Activated CD4-positive, alpha-beta T cell treated with anti-CD3 and anti-CD28 coated beads, Interleukin-10, Interleukin-2, amounts not matched to agents 100 ng/mL and 50 ng/mL, durations not matched to agents 16 hours and 8 hours (primary cell): ENCODE results near the gene MESD.
A peak's percentile ranks its signal among the peaks of the same experiment; 100 is the strongest.

ENCODE experiments used
- DNase-seq: peaks from one replicate; pipeline ENCODE4 v3.0.0-alpha.2; 2020

The MESD gene

DNA sequence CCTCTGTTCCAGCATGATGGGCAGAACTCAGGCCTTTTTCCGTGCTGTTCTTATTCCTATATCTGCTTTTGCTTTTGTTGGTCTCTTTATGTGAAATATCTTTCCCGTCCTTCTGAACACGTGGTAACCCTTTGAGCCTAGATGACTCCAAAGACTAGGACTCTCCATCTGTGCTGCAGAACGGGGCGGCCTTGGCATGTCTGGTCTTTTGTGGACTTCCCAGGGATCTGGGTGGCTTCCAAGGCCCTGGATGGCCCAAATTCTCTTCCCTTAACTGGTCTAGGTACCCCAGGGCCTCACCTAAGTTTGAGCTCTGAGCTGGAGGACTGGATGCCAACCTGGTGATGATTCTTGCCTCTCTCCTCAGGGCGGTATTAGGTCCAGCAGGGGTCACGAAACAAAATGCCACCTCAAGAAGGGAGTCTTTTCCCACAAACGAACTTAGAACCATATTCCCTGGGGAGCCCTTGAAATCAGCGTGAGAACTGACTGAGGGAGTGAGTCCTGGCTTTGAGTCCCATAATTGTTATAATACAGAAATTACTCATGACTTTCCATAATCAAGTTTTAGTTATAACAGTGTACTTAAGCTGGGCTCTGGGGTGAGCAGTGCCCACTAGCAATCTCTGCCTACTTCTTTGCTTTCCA lies 25.0 kb upstream of the MESD start:
- DNase-seq: no peak

DNA sequence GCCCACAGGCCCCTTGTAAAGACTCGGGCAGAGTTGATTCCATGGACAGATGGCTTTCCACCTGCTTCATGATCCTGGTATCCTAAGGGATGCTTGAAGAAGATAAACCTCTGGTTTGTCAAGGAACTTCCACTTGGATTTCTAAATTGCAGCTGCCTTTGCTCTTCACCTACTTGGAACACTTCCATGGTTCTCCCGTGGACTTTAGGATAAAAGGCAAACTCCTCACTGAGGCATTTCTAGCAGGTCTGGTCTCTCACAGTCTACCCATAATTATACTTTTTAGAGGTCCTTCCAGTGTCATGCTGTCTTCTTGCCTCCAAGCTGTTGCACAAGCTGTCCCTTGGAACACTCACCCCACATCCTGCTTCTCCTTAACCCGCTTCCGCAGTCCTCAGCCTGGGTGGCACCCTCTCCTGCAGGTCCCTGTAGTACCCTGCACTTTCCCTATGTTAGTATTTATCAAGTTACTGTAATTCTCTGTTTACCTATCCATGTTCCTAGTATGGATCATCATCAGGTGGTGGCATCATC lies 23.8 kb upstream of the MESD start:
- no peak for DNase-seq

DNA sequence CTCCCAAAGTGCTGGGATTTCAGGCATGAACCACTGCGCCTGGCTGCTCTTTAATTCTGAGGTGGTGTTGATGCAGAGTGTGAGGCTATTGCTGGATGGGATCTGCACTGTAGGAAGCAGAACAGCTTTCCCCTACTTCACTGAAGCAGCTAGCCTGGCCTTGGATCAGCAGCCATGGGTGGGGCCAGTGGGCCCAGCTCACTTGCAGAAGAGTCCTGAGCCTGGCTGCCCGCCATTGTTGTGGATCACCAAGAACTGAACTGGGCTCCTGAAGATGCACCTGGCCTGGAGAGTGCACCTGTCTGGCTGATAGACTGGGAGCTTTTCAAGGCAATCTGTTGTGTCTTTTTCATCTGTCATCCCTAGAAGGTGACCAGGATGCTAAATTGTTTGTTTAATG lies 23.0 kb upstream of the MESD start:
- no peak for DNase-seq

DNA sequence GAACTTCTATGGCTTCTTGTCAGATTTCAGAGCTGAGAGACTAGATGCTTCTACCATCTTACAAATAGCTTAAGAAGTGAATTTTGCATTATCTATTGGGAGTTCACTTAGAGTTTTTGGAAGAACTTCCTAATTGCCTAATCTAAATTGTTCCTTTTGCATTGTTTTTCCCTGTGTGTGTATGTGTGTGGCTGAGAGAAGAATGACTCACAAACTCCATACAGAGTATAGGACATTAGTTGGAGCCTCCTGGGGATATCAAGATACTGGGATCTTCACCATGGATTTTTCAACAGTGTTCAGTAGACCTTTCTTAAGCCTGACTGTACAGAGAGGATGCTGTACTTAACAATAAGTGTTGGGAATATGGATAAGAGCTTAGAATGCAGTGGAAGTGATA lies 22.0 kb upstream of the MESD start:
- DNase-seq: no peak

DNA sequence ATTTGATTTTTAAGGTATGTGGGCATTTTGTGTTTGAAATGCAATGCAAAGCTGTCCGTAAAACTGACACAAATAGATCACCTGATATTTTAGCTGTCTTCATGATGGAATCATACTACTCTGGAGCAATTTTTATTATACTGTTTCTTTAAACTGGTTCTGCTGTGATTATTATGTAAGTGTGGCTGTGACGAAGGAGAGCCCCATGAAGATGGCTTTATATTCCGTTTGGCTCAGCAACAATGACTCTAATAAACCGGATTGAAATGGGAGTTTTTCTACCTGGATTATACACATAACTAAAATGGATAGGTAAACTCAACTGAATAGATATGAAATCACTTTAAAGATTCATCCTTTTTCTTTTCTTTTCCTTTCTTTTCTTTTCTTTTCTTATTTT lies 20.5 kb upstream of the MESD start:
- DNase-seq: no peak

DNA sequence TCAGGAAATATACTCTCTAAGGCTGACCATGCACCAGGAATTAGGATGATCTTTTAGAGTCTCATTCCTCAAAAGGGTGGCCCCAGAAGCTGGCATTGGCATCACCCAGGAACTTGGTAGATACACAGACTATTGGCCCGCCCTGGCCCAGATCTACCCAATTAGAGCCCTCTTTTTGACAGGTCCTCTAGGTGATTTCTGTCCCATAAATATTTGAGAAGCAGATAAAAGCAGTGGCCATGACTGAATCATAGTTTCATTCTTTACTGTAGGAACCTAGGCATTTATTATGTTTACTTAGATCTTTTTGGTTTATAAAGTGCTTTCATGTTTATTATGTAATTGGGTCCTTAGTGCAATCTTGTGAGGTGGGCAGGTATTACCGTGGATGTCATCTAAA lies 18.7 kb upstream of the MESD start:
- DNase-seq: no peak

DNA sequence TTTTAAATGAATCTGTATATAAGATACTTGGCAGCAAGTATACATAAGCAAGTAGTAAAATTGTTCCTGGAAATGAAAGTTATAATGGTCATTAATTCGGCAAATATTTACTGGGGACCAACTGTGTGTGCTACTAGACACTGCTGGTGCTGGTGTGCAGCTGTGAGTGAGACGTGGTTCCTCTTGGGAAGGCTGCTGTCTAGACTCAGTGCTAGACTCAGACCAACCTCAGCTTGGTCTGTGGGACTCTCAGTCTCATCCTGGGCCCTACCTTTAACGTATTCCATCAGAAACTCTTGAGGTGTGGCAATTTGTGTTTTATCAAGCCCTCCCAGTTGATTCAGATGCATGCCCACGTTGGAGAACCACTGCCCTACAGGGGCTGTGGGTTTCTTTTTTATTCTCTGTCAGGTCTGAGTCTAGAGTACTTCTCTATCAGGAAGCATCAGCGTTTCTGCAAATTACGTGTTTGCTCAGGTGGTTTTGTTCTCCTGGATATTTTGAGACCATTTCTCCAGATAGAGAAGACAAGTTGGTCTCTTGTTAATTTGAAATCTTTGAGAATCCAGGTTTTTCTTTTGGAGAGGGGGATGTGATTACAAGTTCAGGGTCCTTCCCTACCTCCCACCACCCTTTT lies 17.9 kb upstream of the MESD start:
- DNase-seq: no peak

DNA sequence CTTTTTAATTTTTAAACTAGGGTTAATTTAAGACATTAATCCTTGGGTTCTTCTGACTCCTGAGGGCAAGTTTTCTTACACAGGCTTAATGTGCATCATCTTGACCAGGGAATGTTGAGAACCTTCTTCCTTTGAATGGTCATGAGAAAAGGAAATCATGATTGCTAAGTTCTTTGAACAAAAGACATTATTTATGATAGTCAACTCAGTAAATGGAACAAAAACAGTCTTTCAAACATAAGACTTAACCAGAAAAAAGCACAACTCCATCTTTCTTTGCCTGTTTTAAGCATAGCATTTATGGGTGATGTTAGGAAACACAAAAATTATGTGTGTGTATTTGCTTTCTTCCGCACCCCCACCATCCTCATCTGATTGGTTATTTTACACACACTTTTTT lies 16.5 kb upstream of the MESD start:
- no peak for DNase-seq

DNA sequence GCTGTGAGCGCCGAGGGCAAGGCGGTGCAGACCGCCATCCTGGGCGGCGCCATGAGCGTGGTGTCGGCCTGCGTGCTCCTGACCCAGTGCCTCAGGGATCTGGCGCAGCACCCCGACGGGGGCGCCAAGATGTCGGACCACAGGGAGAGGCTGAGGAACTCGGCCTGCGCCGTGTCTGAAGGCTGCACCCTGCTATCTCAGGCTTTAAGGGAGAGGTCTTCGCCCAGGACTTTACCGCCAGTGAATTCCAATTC lies 13.4 kb upstream of the MESD start:
- no peak for DNase-seq

DNA sequence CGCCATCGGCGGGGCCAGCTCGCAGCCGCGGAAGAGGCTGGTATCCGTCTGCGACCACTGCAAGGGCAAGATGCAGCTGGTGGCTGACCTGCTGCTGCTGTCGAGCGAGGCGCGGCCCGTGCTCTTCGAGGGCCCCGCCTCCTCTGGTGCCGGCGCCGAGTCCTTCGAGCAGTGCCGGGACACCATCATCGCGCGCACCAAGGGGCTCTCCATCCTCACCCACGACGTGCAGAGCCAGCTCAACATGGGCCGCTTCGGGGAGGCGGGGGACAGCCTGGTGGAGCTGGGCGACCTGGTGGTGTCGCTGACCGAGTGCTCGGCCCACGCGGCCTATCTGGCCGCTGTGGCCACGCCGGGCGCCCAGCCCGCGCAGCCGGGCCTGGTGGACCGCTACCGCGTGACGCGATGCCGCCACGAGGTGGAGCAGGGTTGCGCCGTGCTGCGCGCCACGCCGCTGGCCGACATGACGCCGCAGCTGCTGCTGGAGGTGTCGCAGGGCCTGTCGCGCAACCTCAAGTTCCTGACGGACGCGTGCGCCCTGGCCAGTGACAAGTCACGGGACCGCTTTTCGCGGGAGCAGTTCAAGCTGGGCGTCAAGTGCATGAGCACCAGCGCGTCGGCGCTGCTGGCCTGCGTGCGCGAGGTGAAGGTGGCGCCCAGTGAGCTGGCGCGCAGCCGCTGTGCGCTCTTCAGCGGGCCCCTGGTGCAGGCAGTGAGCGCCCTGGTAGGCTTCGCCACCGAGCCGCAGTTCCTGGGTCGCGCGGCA lies 12.9 kb upstream of the MESD start:
- DNase-seq: no peak

DNA sequence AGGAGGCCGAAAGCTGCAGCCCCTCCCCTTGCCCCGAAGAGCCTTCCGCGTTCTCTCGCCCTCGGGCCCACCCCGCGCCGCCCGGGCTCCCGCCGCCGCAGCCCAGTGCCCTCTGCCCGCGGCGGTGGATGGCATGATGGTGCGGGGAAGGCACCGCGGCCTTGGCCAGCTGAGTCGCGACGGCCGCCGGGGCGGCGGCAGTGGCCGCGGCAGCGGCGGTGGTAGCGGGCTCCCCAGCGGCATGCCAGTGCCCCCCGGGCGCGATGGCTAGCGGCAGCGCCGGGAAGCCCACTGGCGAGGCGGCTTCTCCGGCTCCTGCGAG lies 12.4 kb upstream of the MESD start:
- no peak for DNase-seq

DNA sequence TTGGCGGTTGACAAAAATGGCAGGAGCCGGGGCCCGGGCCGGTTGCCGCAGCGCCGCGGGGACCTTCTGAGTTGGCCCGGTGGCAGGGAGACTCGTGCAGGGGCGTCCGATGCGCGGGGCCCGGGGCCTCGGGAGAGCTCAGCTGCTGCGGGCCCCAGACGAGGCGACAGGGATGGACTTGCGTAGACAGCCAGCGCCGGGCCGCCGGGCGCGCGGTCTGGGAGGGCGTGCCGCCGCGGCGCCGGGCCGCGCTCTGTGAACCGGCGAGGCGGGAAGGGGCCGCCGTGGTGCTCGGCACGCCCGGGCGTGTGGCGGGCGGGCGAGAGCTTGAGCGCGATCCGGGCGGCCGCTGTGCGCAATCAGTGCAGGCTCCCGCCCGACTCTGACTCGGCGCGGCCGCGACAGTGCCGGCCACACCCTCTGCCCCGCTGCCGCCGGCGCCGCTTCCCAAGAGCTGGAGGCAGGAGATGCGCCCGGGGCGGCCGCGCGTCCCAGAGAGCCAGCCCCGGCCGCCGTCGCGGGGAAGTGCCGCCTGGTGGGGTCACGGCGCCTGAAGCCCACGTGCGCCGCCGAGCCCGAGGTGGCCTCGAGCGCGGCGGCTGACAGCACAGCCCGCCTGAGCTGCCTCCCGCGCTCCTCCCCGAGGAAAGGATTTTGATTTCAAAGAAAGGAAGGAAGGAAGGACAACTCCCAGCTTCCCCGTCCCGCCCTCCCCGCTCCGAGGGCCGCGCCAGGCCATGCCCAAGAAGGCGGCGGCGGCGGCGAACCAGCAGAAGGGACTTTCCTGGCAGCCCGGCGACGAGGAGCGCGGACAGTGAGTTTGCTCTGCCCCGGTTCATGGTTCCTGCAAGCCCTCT lies 11.8 kb upstream of the MESD start:
- DNase-seq: peak; percentile 56

DNA sequence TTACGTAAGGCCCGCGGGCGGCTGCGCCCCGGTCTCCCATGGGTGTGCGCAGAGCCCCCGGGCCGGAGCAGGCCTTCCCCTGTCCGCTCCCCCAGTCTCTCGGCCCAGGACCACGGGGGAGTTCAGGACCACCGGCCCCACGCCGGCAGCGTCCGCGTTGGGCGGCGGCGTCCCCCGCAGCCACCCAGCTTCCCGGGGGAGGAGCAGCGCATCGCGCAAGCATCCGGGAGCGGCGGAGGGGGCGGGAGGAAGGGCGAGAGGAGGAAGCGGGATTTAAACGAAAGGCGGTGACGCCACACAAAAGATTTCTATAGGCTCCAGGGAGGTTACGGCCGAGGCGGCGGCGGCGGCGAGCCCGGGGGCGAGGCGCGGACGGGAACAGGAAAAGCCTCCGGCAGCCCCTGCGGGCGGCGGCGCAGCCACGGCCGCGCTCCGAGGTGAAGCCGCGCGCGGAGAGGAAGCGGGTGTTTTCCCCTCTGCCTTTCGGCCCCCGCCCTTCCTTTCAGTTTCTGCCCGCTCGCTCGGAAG lies 11.1 kb upstream of the MESD start, which contains the start of gene TLNRD1:
TSS of gene TLNRD1 (plus strand) at position 300 of the 528 bp plus-strand sequence. CDS start 1,349 bp downstream, outside the sequence.
- peak; percentile 94 for DNase-seq

DNA sequence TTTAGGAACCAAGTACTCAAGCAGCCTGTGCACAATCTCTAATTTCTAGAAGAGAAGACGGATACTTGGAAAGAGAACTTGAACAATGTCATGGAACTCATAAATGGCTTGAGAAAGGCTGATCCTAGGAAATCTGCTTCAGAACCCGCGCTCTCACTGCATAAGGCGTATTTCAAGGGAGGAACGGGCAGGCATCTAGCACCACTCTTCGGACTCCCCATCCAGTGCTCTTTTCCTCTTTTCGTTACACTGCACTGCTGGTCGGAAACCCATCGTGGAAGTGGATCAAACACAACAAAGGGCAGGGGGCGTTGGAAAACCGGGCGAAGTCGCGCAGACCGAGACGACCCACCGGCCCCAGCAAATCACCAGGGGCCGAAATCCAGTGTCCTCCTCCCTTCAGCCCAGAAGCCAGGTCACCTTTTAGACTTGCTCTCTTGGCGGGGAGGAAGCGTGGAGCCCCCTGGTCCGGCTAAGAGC lies 10.6 kb upstream of the MESD start:
- no peak for DNase-seq

DNA sequence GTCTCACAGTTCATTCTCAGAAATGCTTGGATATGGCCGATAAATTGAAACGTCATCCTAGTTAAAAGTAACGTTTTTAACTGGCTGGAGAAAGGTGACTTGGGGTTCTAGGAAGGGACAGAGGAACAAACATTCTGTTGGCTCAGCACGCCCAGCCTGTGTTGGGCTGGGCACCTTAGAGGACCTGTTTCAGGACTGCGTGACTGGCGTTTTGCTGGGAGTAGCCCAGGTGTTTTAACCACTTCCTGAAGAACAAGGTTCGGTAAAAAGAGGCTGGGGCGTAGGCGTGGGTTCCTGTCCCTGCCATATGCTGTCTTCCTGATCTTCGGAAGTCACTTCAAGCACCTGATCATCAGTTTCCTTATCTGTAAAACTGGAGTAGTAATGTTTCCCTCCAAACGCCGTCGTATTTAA lies 10.0 kb upstream of the MESD start:
- DNase-seq: peak; percentile 83

DNA sequence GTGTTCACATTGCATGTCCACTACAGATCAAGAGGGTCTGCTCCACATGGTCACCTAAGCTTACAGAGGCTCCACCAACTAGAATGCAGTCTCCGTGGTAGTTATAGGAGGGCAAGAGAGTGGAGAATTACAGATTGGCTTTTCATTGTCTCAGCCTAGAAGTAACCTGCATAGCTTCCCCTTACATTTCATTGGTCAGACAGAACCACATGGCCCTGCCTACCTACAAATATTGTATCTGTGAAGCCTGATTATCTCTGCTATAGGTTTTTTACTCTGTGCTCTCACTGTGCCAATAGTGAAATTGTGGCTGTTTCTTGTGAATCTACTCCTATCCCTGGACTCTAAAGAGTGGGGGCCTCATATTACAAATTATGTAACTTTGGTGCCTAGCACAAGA lies 8.6 kb upstream of the MESD start:
- no peak for DNase-seq

DNA sequence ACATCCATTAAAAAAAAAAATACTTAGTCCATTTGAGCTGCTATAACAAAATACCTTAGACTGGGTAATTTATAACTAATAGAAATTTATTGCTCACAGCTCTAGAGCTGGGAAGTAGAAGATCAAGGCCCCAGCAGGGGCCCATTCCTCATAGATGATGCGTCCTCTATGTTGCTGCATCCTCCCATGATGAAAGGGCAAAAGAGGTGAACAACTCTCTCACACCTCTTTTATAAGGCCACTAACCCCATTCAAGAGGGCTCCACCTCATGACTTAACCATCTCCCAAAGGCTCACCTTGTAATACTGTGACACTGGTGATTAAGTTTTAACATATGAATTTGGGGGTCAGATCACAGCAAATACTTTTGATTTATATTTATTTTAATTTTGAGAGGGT lies 8.1 kb upstream of the MESD start:
- DNase-seq: no peak

DNA sequence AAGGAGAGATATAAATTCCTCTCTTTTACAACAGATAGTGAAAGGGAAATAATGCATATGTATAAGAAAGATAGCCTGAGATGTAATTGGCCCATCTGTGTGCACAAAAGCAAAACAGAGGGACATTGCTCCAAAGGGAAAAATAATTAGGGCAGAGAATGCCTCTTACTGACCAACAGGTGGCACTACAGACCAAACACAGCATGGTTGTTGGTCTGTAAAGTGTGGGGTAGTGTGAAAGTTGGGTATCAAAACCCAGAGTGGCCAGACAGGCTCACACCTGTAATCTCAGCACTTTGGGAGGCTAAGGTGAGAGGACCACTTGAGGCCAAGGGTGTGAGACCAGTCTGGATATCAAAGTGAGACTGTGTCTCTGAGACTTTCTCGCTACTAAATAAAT lies 6.6 kb upstream of the MESD start:
- DNase-seq: peak; percentile 53

DNA sequence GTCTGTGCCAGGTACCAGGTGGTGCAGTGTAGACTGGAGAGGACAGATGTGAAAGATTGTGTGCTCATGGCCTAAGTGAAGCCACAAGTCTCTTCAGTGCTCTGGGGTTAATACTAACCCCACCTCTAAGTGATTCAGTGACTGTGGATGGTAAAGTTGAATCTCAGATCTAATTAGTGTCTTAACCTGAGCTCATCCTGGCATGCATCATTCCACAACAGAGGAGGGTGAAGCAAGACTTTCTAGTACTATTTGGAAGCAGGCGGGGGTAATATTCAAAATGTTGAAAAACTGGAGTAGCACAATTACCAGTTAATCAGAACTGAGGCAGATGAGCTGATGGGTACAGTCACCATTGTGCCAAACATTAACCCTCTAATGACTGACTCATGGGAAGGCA lies 2.8 kb upstream of the MESD start:
- DNase-seq: no peak

DNA sequence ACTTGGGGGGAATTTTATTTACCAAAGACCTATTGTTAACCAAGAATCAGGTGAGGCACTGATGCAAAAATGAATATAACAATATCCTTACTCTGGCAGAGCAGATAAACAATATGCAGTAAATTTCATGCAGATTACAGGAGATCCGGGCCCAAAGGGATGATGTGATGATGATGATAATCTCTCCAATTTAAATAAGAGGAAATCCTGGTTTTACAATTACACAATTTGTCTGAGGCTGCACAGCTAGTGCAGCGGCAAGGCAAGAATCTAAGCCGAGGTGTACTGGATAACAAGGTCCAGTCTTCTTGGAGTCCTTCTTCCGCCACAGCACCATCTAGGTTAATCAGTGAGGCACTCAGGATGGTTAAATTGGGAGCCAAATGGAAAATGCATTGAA lies 2.4 kb upstream of the MESD start:
- no peak for DNase-seq

DNA sequence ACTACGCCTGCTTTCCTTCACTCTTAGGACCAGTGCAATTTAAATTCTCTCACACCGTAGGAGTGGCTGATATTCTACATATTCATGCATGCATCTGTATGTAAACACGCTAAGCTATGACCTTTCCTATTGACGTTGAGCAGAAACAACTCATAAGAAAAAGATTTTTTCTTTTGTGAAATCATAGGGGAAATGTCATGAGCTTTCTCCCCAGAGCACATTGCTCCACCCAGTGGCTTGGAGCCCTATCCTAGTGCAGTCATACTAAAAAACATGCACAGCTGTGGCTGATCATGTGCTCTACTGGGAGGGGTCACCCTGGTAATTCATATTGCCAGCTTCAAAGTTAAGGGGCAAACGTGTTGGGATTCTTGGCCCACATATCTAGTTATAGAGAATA lies 1.8 kb upstream of the MESD start:
- peak; percentile 54 for DNase-seq

DNA sequence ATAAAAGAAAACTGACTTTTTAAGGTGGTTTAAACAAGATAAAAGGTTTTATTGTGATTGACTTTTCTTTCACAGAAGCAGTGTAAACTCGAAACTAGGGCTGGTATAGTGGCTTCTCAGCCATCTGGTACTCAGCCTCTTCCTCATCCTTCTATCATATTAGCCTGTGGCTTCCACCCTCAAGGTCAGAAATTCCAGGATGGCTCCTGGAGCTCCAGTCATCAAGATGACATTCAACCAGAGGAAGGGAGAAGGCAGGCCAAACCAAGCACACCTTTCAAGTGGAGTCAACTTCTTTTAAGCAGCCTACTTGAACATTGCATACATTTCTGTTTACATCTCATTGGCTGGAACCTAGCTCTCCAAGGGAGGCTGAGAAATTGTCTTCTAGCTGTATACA lies 1.3 kb upstream of the MESD start:
- no peak for DNase-seq

DNA sequence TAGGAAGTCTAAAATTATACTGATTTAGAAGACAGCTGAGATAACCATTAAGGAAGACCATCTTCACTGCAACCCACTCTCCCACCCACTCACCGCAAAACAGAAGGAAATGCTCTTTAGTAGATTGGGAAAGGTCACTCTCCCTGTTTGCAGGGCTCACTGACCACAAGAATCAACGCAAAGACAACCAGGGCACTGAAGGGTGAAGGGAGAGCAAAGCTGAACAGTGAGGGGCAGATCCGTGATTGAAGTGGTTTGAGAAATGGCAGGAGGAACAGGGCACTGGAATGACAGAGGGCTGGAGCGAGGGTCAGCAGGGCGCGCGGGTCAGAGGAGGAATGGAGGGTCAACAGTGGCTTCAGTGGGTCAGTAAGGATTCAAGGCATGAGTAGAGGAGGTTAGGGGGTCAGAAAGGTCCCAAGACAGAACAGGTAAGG lies 520 bp downstream of the MESD start:
- DNase-seq: no peak
